ENCODE data around the gene SMIM29. TPM values are rescaled to one million over a fixed set of nuclear protein-coding genes. Genes with fewer than 3 reads are reported as not detected.
"Not testable (repeated sequence)": the region's sequence is repeated elsewhere in the genome, so short reads cannot be mapped to it uniquely, and the experiment has no call there.

The SMIM29 gene
- total RNA-seq, 1 donor from 2014 or later: 5.3 TPM

- peaks cover 2% of the 10 kb centered on the region for H3K4me1 Mint-ChIP-seq (ENCODE audit: low read depth)
- H3K9me3 Mint-ChIP-seq (ENCODE audit: low read depth): no peaks in the 10 kb centered on the region
- H3K27ac Mint-ChIP-seq: peak overlapping the region; percentile 37
- H3K36me3 Mint-ChIP-seq (ENCODE audit: insufficient read depth): peaks cover 8% of the 10 kb centered on the region
- DNase-seq (ENCODE audit: low spot score, unreplicated experiment): no peak
- H3K4me3 Mint-ChIP-seq (ENCODE audit: low read depth): peak overlapping the region; percentile 84
- no peaks in the 10 kb centered on the region for H3K27me3 Mint-ChIP-seq
- no peak for TF ChIP-seq CTCF (IDR thresholded peaks at IDR 0.05; ENCODE audit: unreplicated experiment)
Measured at GRCh38 chr6:34247481-34248197, 1.2 kb downstream of the SMIM29 start.

GRCh38 chr6:34246563-34247391 lies 2.0 kb downstream of the SMIM29 start:
- no peaks in the 10 kb centered on the region for H3K27me3 Mint-ChIP-seq
- H3K4me1 Mint-ChIP-seq (ENCODE audit: low read depth): peaks cover 2% of the 10 kb centered on the region

GRCh38 chr6:34246249-34246562 lies 2.6 kb downstream of the SMIM29 start:
- H3K27ac Mint-ChIP-seq: peak overlapping the region; percentile 41
- TF ChIP-seq CTCF (IDR thresholded peaks at IDR 0.05; ENCODE audit: unreplicated experiment): no peak
- no peaks in the 10 kb centered on the region for H3K27me3 Mint-ChIP-seq
- H3K36me3 Mint-ChIP-seq (ENCODE audit: insufficient read depth): peaks cover 15% of the 10 kb centered on the region
- no peak for DNase-seq (ENCODE audit: low spot score, unreplicated experiment)
- H3K9me3 Mint-ChIP-seq (ENCODE audit: low read depth): no peaks in the 10 kb centered on the region
- peaks cover 2% of the 10 kb centered on the region for H3K4me1 Mint-ChIP-seq (ENCODE audit: low read depth)
- H3K4me3 Mint-ChIP-seq (ENCODE audit: low read depth): no peak overlapping the region

More at GRCh38 chr6:34246563-34247391, 2.0 kb downstream of the SMIM29 start:
- no peak overlapping the region for H3K4me3 Mint-ChIP-seq (ENCODE audit: low read depth)
- peaks cover 11% of the 10 kb centered on the region for H3K36me3 Mint-ChIP-seq (ENCODE audit: insufficient read depth)
- H3K27ac Mint-ChIP-seq: peak overlapping the region; percentile 85
- no peak for DNase-seq (ENCODE audit: low spot score, unreplicated experiment)
- H3K9me3 Mint-ChIP-seq (ENCODE audit: low read depth): no peaks in the 10 kb centered on the region
- peak; percentile 50 for TF ChIP-seq CTCF (IDR thresholded peaks at IDR 0.05; ENCODE audit: unreplicated experiment)

GRCh38 chr6:34245761-34246140 lies 3.1 kb downstream of the SMIM29 start:
- not testable (repeated sequence) for H3K9me3 Mint-ChIP-seq (ENCODE audit: low read depth); H3K27me3 Mint-ChIP-seq; DNase-seq (ENCODE audit: low spot score, unreplicated experiment); H3K4me3 Mint-ChIP-seq (ENCODE audit: low read depth); H3K4me1 Mint-ChIP-seq (ENCODE audit: low read depth)
- Mint-ChIP-seq H3K36me3 (ENCODE audit: insufficient read depth) (peaks cover 18% of the 10 kb centered on the region), H3K27ac (peak overlapping the region; percentile 82)

GRCh38 chr6:34245032-34245760 lies 3.6 kb downstream of the SMIM29 start:
- not testable (repeated sequence) for H3K9me3 Mint-ChIP-seq (ENCODE audit: low read depth); H3K4me3 Mint-ChIP-seq (ENCODE audit: low read depth); H3K27ac Mint-ChIP-seq; H3K4me1 Mint-ChIP-seq (ENCODE audit: low read depth); H3K27me3 Mint-ChIP-seq; DNase-seq (ENCODE audit: low spot score, unreplicated experiment)
- peaks cover 19% of the 10 kb centered on the region for H3K36me3 Mint-ChIP-seq (ENCODE audit: insufficient read depth)

Data from progenitor cell of endocrine pancreas (in vitro differentiated cells).